DND-41 (cell line): ENCODE data around the gene SPRY2.
"Not testable (repeated sequence)": the region's sequence is repeated elsewhere in the genome, so short reads cannot be mapped to it uniquely, and the experiment has no call there.

Source experiments
- ATAC-seq: fragments of 200-7000 bp; cut with Tn5 transposase; 3 replicates; pipeline ENCODE4 v1.9.1; 2021; ENCODE audit warnings: low read depth; ENCODE audit not compliant: insufficient read depth
- DNase-seq: peaks from one replicate; pipeline ENCODE4 v3.0.0-alpha.2; 2020
- H2AFZ ChIP-seq: 2 replicates; pipeline ENCODE4 v1.6.0; 2012; ENCODE audit warnings: low read depth, low read length
- H3K27ac ChIP-seq: 2 replicates; pipeline ENCODE4 v1.5.1; 2012; ENCODE audit warnings: low read length, inconsistent platforms
- H3K27me3 ChIP-seq: fragments of 200-600 bp; sonication (generic); 2 replicates; pipeline ENCODE4 v1.6.0; 2012; ENCODE audit warnings: low read length, mild to moderate bottlenecking, inconsistent platforms; ENCODE audit not compliant: insufficient read depth, poor library complexity
- H3K36me3 ChIP-seq: 2 replicates; pipeline ENCODE4 v1.5.1; 2012; ENCODE audit warnings: low read length, inconsistent platforms; ENCODE audit not compliant: insufficient read depth
- H3K4me1 ChIP-seq: 2 replicates; pipeline ENCODE4 v1.5.1; 2012; ENCODE audit warnings: mild to moderate bottlenecking, low read length; ENCODE audit not compliant: insufficient read depth
- H3K4me2 ChIP-seq: 2 replicates; pipeline ENCODE4 v1.6.0; 2012; ENCODE audit warnings: mild to moderate bottlenecking, moderate library complexity, low read length, inconsistent platforms; ENCODE audit not compliant: insufficient read depth
- H3K4me3 ChIP-seq, 2 experiments: fragments of 200-600 bp in 1 of 2; shearing (Covaris generic) in 1 of 2; 2 replicates each; pipeline ENCODE4 v1.5.1; 2012 to 2016; ENCODE audit warnings: inconsistent platforms in 2 of 2, low read length in 2 of 2, mild to moderate bottlenecking in 2 of 2, low read depth in 1 of 2, moderate library complexity in 1 of 2
- H3K79me2 ChIP-seq: 2 replicates; pipeline ENCODE4 v1.6.0; 2012; ENCODE audit warnings: low read length, inconsistent platforms; ENCODE audit not compliant: insufficient read depth
- H3K9ac ChIP-seq: 2 replicates; pipeline ENCODE4 v1.6.0; 2012; ENCODE audit warnings: low read depth, mild to moderate bottlenecking, inconsistent platforms, low read length, moderate library complexity
- H3K9me3 ChIP-seq: 2 replicates; pipeline ENCODE4 v1.5.1; 2012; ENCODE audit warnings: low read length, moderate library complexity, mild to moderate bottlenecking, inconsistent platforms; ENCODE audit not compliant: insufficient read depth, severe bottlenecking
- H4K20me1 ChIP-seq: 2 replicates; pipeline ENCODE4 v1.6.0; 2012; ENCODE audit warnings: low read length; ENCODE audit not compliant: insufficient read depth
- CTCF ChIP-seq: IDR thresholded peaks from 2 replicates; pipeline ENCODE4 v1.5.1; 2012; ENCODE audit warnings: borderline replicate concordance, low read length, moderate library complexity, mild to moderate bottlenecking; ENCODE audit not compliant: poor library complexity, severe bottlenecking; ENCODE audit errors: extremely low read depth
- EZH2 ChIP-seq: IDR thresholded peaks from 3 replicates; pipeline ENCODE4 v1.6.1; 2012; ENCODE audit warnings: borderline replicate concordance, low read depth, mild to moderate bottlenecking, moderate library complexity, low read length, inconsistent platforms; ENCODE audit not compliant: severe bottlenecking

Gene SPRY2

GRCh38 chr13:80348750-80349149, 7.8 kb upstream of the SPRY2 start:
- ATAC-seq (no peak), DNase-seq (no peak)
- Histone ChIP-seq H3K79me2 (no peaks in the 10 kb centered on the region), H3K9me3 (no peaks in the 10 kb centered on the region), H3K4me2 (no peak overlapping the region), H3K9ac (no peak overlapping the region), H2AFZ (no peak overlapping the region), H3K4me3 (no peak overlapping the region), H3K27ac (no peak overlapping the region), H3K27me3 (peaks cover 14% of the 10 kb centered on the region), H3K4me1 (no peaks in the 10 kb centered on the region), H3K36me3 (no peaks in the 10 kb centered on the region), H4K20me1 (no peaks in the 10 kb centered on the region)
- TF ChIP-seq EZH2 = no peak
- no peak for TF ChIP-seq CTCF

GRCh38 chr13:80348314-80348713, 7.4 kb upstream of the SPRY2 start:
- ATAC-seq = no peak
- Histone ChIP-seq H3K36me3 (no peaks in the 10 kb centered on the region), H3K4me1 (peaks cover 3% of the 10 kb centered on the region), H3K27ac (no peak overlapping the region), H3K9me3 (no peaks in the 10 kb centered on the region), H3K79me2 (no peaks in the 10 kb centered on the region), H3K27me3 (peaks cover 19% of the 10 kb centered on the region), H3K4me2 (no peak overlapping the region), H2AFZ (no peak overlapping the region), H3K9ac (no peak overlapping the region), H3K4me3 (no peak overlapping the region), H4K20me1 (no peaks in the 10 kb centered on the region)
- DNase-seq = no peak
- TF ChIP-seq EZH2 (no peak), CTCF (no peak)

GRCh38 chr13:80345771-80346510, 5.0 kb upstream of the SPRY2 start:
- no peak for DNase-seq
- TF ChIP-seq EZH2 = no peak
- no peaks in the 10 kb centered on the region for H3K36me3 ChIP-seq
- no peak overlapping the region for H3K9ac ChIP-seq
- H3K9me3 ChIP-seq = no peaks in the 10 kb centered on the region
- H3K4me3 ChIP-seq = no peak overlapping the region
- no peaks in the 10 kb centered on the region for H3K79me2 ChIP-seq
- H2AFZ ChIP-seq = no peak overlapping the region
- no peak for ATAC-seq
- peaks cover 34% of the 10 kb centered on the region for H3K27me3 ChIP-seq
- no peak overlapping the region for H3K27ac ChIP-seq
- H3K4me2 ChIP-seq = no peak overlapping the region
- peaks cover 18% of the 10 kb centered on the region for H3K4me1 ChIP-seq
- H4K20me1 ChIP-seq = no peaks in the 10 kb centered on the region

- DNase-seq, H3K4me2 ChIP-seq, H3K4me3 ChIP-seq, H3K9ac ChIP-seq, H3K36me3 ChIP-seq, H2AFZ ChIP-seq, H3K27ac ChIP-seq, H3K9me3 ChIP-seq, ATAC-seq: not testable (repeated sequence)
- Histone ChIP-seq H3K79me2 (peaks cover 12% of the 10 kb centered on the region), H4K20me1 (peaks cover 12% of the 10 kb centered on the region), H3K4me1 (peaks cover 35% of the 10 kb centered on the region), H3K27me3 (peaks cover 52% of the 10 kb centered on the region)
Observed at GRCh38 chr13:80344032-80344431, 3.1 kb upstream of the SPRY2 start.
